Measurements from ENCODE around the gene PRKAR2B.
"Not testable (repeated sequence)": the region's sequence is repeated elsewhere in the genome, so short reads cannot be mapped to it uniquely, and the experiment has no call there.

Gene PRKAR2B

GRCh38 chr7:107077699-107078516, 33.4 kb downstream of the PRKAR2B start:
- Histone ChIP-seq H3K9ac (ENCODE audit: low read depth in 1 of 2, low read length in 2 of 2) (no peak overlapping the region), H3K27ac (ENCODE audit: low read depth, low read length) (no peak overlapping the region)

GRCh38 chr7:107078517-107078966, 34.0 kb downstream of the PRKAR2B start:
- Histone ChIP-seq H3K36me3 (ENCODE audit: control insufficient read depth in 1 of 2, insufficient read depth in 2 of 2, low read length in 2 of 2) (no peaks in the 10 kb centered on the region), H3K27ac (ENCODE audit: low read depth, low read length) (no peak overlapping the region), H3K4me3 (ENCODE audit: low read depth in 1 of 2, low read length in 2 of 2) (no peak overlapping the region), H3K9me3 (ENCODE audit: control insufficient read depth in 1 of 2, low read length in 2 of 2) (no peaks in the 10 kb centered on the region), H3K4me1 (ENCODE audit: control insufficient read depth in 1 of 2, insufficient read depth in 2 of 2, low read length in 2 of 2) (no peaks in the 10 kb centered on the region), H3K9ac (ENCODE audit: low read depth in 1 of 2, low read length in 2 of 2) (no peak overlapping the region), H3K27me3 (ENCODE audit: control insufficient read depth in 1 of 2, insufficient read depth in 2 of 2, low read length in 2 of 2) (no peaks in the 10 kb centered on the region)

More at GRCh38 chr7:107077699-107078516, 33.4 kb downstream of the PRKAR2B start:
- Histone ChIP-seq H3K4me3 (ENCODE audit: low read depth in 1 of 2, low read length in 2 of 2) (no peak overlapping the region), H3K27me3 (ENCODE audit: control insufficient read depth in 1 of 2, insufficient read depth in 2 of 2, low read length in 2 of 2) (no peaks in the 10 kb centered on the region), H3K4me1 (ENCODE audit: control insufficient read depth in 1 of 2, insufficient read depth in 2 of 2, low read length in 2 of 2) (no peaks in the 10 kb centered on the region), H3K36me3 (ENCODE audit: control insufficient read depth in 1 of 2, insufficient read depth in 2 of 2, low read length in 2 of 2) (no peaks in the 10 kb centered on the region), H3K9me3 (ENCODE audit: control insufficient read depth in 1 of 2, low read length in 2 of 2) (no peaks in the 10 kb centered on the region)

GRCh38 chr7:107079212-107079940, 34.9 kb downstream of the PRKAR2B start:
- H3K27me3 ChIP-seq (ENCODE audit: control insufficient read depth in 1 of 2, insufficient read depth in 2 of 2, low read length in 2 of 2), result no peaks in the 10 kb centered on the region
- no peak overlapping the region for H3K4me3 ChIP-seq (ENCODE audit: low read depth in 1 of 2, low read length in 2 of 2)
- no peaks in the 10 kb centered on the region for H3K36me3 ChIP-seq (ENCODE audit: control insufficient read depth in 1 of 2, insufficient read depth in 2 of 2, low read length in 2 of 2)
- no peak overlapping the region for H3K27ac ChIP-seq (ENCODE audit: low read depth, low read length)
- H3K9ac ChIP-seq (ENCODE audit: low read depth in 1 of 2, low read length in 2 of 2), result no peak overlapping the region
- no peaks in the 10 kb centered on the region for H3K4me1 ChIP-seq (ENCODE audit: control insufficient read depth in 1 of 2, insufficient read depth in 2 of 2, low read length in 2 of 2)
- no peaks in the 10 kb centered on the region for H3K9me3 ChIP-seq (ENCODE audit: control insufficient read depth in 1 of 2, low read length in 2 of 2)

- Histone ChIP-seq H3K27me3 (ENCODE audit: control insufficient read depth in 1 of 2, insufficient read depth in 2 of 2, low read length in 2 of 2) (no peaks in the 10 kb centered on the region), H3K36me3 (ENCODE audit: control insufficient read depth in 1 of 2, insufficient read depth in 2 of 2, low read length in 2 of 2) (no peaks in the 10 kb centered on the region), H3K27ac (ENCODE audit: low read depth, low read length) (no peak overlapping the region), H3K9ac (ENCODE audit: low read depth in 1 of 2, low read length in 2 of 2) (no peak overlapping the region), H3K4me1 (ENCODE audit: control insufficient read depth in 1 of 2, insufficient read depth in 2 of 2, low read length in 2 of 2) (no peaks in the 10 kb centered on the region), H3K4me3 (ENCODE audit: low read depth in 1 of 2, low read length in 2 of 2) (no peak overlapping the region), H3K9me3 (ENCODE audit: control insufficient read depth in 1 of 2, low read length in 2 of 2) (no peaks in the 10 kb centered on the region)
Measured at GRCh38 chr7:107080099-107080505, 35.6 kb downstream of the PRKAR2B start.

- Histone ChIP-seq H3K4me1 (ENCODE audit: control insufficient read depth in 1 of 2, insufficient read depth in 2 of 2, low read length in 2 of 2) (no peaks in the 10 kb centered on the region), H3K27ac (ENCODE audit: low read depth, low read length) (no peak overlapping the region), H3K4me3 (ENCODE audit: low read depth in 1 of 2, low read length in 2 of 2) (no peak overlapping the region), H3K36me3 (ENCODE audit: control insufficient read depth in 1 of 2, insufficient read depth in 2 of 2, low read length in 2 of 2) (no peaks in the 10 kb centered on the region), H3K9me3 (ENCODE audit: control insufficient read depth in 1 of 2, low read length in 2 of 2) (no peaks in the 10 kb centered on the region), H3K9ac (ENCODE audit: low read depth in 1 of 2, low read length in 2 of 2) (no peak overlapping the region), H3K27me3 (ENCODE audit: control insufficient read depth in 1 of 2, insufficient read depth in 2 of 2, low read length in 2 of 2) (no peaks in the 10 kb centered on the region)
Measured at GRCh38 chr7:107080533-107080932, 36.0 kb downstream of the PRKAR2B start.

GRCh38 chr7:107085180-107085579, 40.7 kb downstream of the PRKAR2B start:
- H3K27me3 ChIP-seq (ENCODE audit: control insufficient read depth in 1 of 2, insufficient read depth in 2 of 2, low read length in 2 of 2), result no peaks in the 10 kb centered on the region
- H3K27ac ChIP-seq (ENCODE audit: low read depth, low read length), result no peak overlapping the region
- H3K4me1 ChIP-seq (ENCODE audit: control insufficient read depth in 1 of 2, insufficient read depth in 2 of 2, low read length in 2 of 2), result no peaks in the 10 kb centered on the region
- H3K9ac ChIP-seq (ENCODE audit: low read depth in 1 of 2, low read length in 2 of 2), result no peak overlapping the region
- H3K36me3 ChIP-seq (ENCODE audit: control insufficient read depth in 1 of 2, insufficient read depth in 2 of 2, low read length in 2 of 2), result no peaks in the 10 kb centered on the region
- H3K4me3 ChIP-seq (ENCODE audit: low read depth in 1 of 2, low read length in 2 of 2), result no peak overlapping the region
- no peaks in the 10 kb centered on the region for H3K9me3 ChIP-seq (ENCODE audit: control insufficient read depth in 1 of 2, low read length in 2 of 2)

- H3K9me3 ChIP-seq (ENCODE audit: control insufficient read depth in 1 of 2, low read length in 2 of 2), result no peaks in the 10 kb centered on the region
- H3K4me1 ChIP-seq (ENCODE audit: control insufficient read depth in 1 of 2, insufficient read depth in 2 of 2, low read length in 2 of 2), result no peaks in the 10 kb centered on the region
- H3K36me3 ChIP-seq (ENCODE audit: control insufficient read depth in 1 of 2, insufficient read depth in 2 of 2, low read length in 2 of 2), result no peaks in the 10 kb centered on the region
- no peak overlapping the region for H3K4me3 ChIP-seq (ENCODE audit: low read depth in 1 of 2, low read length in 2 of 2)
- H3K27ac ChIP-seq (ENCODE audit: low read depth, low read length), result no peak overlapping the region
- H3K9ac ChIP-seq (ENCODE audit: low read depth in 1 of 2, low read length in 2 of 2), result no peak overlapping the region
- H3K27me3 ChIP-seq (ENCODE audit: control insufficient read depth in 1 of 2, insufficient read depth in 2 of 2, low read length in 2 of 2), result no peaks in the 10 kb centered on the region
Measured at GRCh38 chr7:107089627-107090026, 45.1 kb downstream of the PRKAR2B start.

GRCh38 chr7:107090457-107090856, 46.0 kb downstream of the PRKAR2B start:
- Histone ChIP-seq H3K4me3 (ENCODE audit: low read depth in 1 of 2, low read length in 2 of 2) (no peak overlapping the region), H3K36me3 (ENCODE audit: control insufficient read depth in 1 of 2, insufficient read depth in 2 of 2, low read length in 2 of 2) (no peaks in the 10 kb centered on the region), H3K9ac (ENCODE audit: low read depth in 1 of 2, low read length in 2 of 2) (no peak overlapping the region), H3K4me1 (ENCODE audit: control insufficient read depth in 1 of 2, insufficient read depth in 2 of 2, low read length in 2 of 2) (no peaks in the 10 kb centered on the region), H3K27me3 (ENCODE audit: control insufficient read depth in 1 of 2, insufficient read depth in 2 of 2, low read length in 2 of 2) (no peaks in the 10 kb centered on the region), H3K27ac (ENCODE audit: low read depth, low read length) (no peak overlapping the region), H3K9me3 (ENCODE audit: control insufficient read depth in 1 of 2, low read length in 2 of 2) (no peaks in the 10 kb centered on the region)

GRCh38 chr7:107091306-107091705, 46.8 kb downstream of the PRKAR2B start:
- no peaks in the 10 kb centered on the region for H3K27me3 ChIP-seq (ENCODE audit: control insufficient read depth in 1 of 2, insufficient read depth in 2 of 2, low read length in 2 of 2)
- no peak overlapping the region for H3K9ac ChIP-seq (ENCODE audit: low read depth in 1 of 2, low read length in 2 of 2)
- no peak overlapping the region for H3K27ac ChIP-seq (ENCODE audit: low read depth, low read length)
- no peaks in the 10 kb centered on the region for H3K4me1 ChIP-seq (ENCODE audit: control insufficient read depth in 1 of 2, insufficient read depth in 2 of 2, low read length in 2 of 2)
- no peaks in the 10 kb centered on the region for H3K9me3 ChIP-seq (ENCODE audit: control insufficient read depth in 1 of 2, low read length in 2 of 2)
- H3K4me3 ChIP-seq (ENCODE audit: low read depth in 1 of 2, low read length in 2 of 2), result no peak overlapping the region
- H3K36me3 ChIP-seq (ENCODE audit: control insufficient read depth in 1 of 2, insufficient read depth in 2 of 2, low read length in 2 of 2), result no peaks in the 10 kb centered on the region

GRCh38 chr7:107093671-107094070, 49.2 kb downstream of the PRKAR2B start:
- not testable (repeated sequence) for H3K27me3 ChIP-seq (ENCODE audit: control insufficient read depth in 1 of 2, insufficient read depth in 2 of 2, low read length in 2 of 2); H3K4me1 ChIP-seq (ENCODE audit: control insufficient read depth in 1 of 2, insufficient read depth in 2 of 2, low read length in 2 of 2); H3K36me3 ChIP-seq (ENCODE audit: control insufficient read depth in 1 of 2, insufficient read depth in 2 of 2, low read length in 2 of 2); H3K9ac ChIP-seq (ENCODE audit: low read depth in 1 of 2, low read length in 2 of 2); H3K27ac ChIP-seq (ENCODE audit: low read depth, low read length); H3K9me3 ChIP-seq (ENCODE audit: control insufficient read depth in 1 of 2, low read length in 2 of 2); H3K4me3 ChIP-seq (ENCODE audit: low read depth in 1 of 2, low read length in 2 of 2)
